ENCODE measurements around the gene SH3BGRL2. TPM values are rescaled to one million over a fixed set of nuclear protein-coding genes. Genes with fewer than 3 reads are reported as not detected.
A peak's percentile ranks its signal among the peaks of the same experiment; 100 is the strongest.

The SH3BGRL2 gene
- total RNA-seq, 2 experiments from 2014 or later, result 0.62 to 0.76 TPM

- no peaks in the 10 kb centered on the region for H3K9me3 Mint-ChIP-seq
- H3K4me1 Mint-ChIP-seq (ENCODE audit: low read depth), result no peaks in the 10 kb centered on the region
- H3K36me3 Mint-ChIP-seq (ENCODE audit: low read depth), result no peaks in the 10 kb centered on the region
- no peak for DNase-seq
- H3K27ac Mint-ChIP-seq, result no peak overlapping the region
- intact Hi-C loops (cut with micrococcal nuclease), result no loop called here
- no peaks in the 10 kb centered on the region for H3K27me3 Mint-ChIP-seq (ENCODE audit: low read depth)
- no peak overlapping the region for H3K4me3 Mint-ChIP-seq
- CTCF ChIA-PET, result no interaction called here
Measured at GRCh38 chr6:79621579-79621978, 9.6 kb upstream of the SH3BGRL2 start.

DNA sequence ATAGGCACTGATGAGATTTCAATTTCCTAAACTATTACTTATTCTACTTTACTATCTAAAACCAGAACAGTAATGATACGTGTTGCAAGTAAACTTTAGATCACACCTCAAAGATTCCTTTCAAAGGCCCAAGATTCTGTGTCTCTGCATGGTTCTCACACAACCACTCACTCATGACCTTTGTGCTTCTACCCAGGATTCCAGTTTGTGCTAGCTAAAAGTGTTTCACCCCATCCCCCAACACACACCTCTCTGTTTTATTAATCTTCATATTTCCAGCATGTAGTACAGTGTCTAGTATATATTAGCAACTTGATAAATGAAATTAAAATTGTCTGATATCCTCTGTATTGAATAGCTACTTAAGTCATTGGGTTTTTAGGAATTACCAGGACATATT, 8.8 kb upstream of the SH3BGRL2 start:
- intact Hi-C loops (cut with micrococcal nuclease), result no loop called here
- no peaks in the 10 kb centered on the region for H3K27me3 Mint-ChIP-seq (ENCODE audit: low read depth)
- no peaks in the 10 kb centered on the region for H3K9me3 Mint-ChIP-seq
- DNase-seq, result no peak
- CTCF ChIA-PET, result interaction anchor here (0.7 kb wide), 1 partner anchor 9 kb away, joined by 3 read pairs; the partner anchor contains the start of gene SH3BGRL2
- H3K36me3 Mint-ChIP-seq (ENCODE audit: low read depth), result no peaks in the 10 kb centered on the region
- H3K27ac Mint-ChIP-seq, result no peak overlapping the region
- H3K4me3 Mint-ChIP-seq, result no peak overlapping the region
- H3K4me1 Mint-ChIP-seq (ENCODE audit: low read depth), result no peaks in the 10 kb centered on the region

DNA sequence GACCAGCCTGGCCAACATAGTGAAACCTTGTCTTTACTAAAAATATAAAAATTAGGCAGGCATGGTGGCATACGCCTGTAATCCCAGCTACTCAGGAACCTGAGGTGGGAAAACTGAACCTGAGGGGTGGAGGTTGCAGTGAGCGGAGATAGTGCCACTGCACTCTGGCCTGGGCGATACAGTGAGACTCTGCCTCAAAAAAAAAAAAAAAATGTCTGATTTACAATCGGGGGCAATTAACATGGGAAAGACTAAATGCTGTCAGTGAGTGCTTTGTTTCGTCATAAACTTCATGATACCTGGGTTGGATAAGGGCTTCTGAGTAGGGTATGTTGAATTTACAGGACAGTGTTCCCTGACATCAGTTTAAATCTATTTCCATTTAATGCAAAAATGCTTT, 8.0 kb upstream of the SH3BGRL2 start:
- H3K4me1 Mint-ChIP-seq (ENCODE audit: low read depth), result no peaks in the 10 kb centered on the region
- DNase-seq, result no peak
- CTCF ChIA-PET, result interaction anchor here (0.7 kb wide), 1 partner anchor 8 kb away, joined by 3 read pairs; the partner anchor contains the start of gene SH3BGRL2
- H3K27ac Mint-ChIP-seq, result no peak overlapping the region
- no peaks in the 10 kb centered on the region for H3K27me3 Mint-ChIP-seq (ENCODE audit: low read depth)
- no peaks in the 10 kb centered on the region for H3K9me3 Mint-ChIP-seq
- no peak overlapping the region for H3K4me3 Mint-ChIP-seq
- H3K36me3 Mint-ChIP-seq (ENCODE audit: low read depth), result no peaks in the 10 kb centered on the region
- intact Hi-C loops (cut with micrococcal nuclease), result no loop called here

DNA sequence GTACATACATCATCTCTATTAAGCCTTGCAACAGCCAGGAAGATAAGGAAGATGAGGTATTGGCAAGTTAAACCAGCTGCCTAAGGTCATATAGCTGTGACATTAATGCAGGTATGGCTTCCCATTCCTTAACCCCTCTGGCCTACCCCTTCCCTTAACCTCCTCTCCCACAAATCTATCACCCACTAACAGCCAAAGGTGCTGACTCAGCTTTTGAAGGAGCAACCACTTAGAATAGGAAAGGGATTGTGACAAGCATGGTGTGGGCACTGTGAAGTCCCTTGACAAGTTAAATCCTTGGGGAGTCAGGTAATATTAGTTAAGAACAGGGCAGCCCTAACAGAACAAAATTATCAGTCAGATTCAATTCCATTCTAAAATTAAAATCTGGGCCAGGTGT, 5.4 kb upstream of the SH3BGRL2 start:
- Mint-ChIP-seq H3K27ac (no peak overlapping the region), H3K27me3 (ENCODE audit: low read depth) (peaks cover 9% of the 10 kb centered on the region), H3K36me3 (ENCODE audit: low read depth) (no peaks in the 10 kb centered on the region)

DNA sequence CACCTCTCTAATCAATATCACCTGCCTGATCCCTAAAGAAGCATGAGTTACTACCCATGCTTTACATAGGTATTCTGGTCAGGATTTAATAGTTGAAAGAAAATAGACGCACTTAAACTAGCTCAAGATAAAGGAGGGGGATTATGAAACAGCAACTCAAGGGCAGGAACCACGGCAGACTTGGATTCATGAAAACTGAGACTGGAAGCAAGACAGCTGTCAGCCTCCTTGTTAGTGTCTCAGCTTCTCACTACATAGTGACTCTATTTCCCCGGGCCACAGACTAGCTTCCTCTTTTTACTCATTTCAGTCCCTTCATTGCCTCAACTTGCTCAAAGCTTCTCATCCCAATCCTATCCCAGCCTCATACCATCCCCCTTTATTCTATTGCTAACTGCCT, 4.3 kb upstream of the SH3BGRL2 start:
- Mint-ChIP-seq H3K27ac (no peak overlapping the region), H3K36me3 (ENCODE audit: low read depth) (no peaks in the 10 kb centered on the region), H3K9me3 (no peaks in the 10 kb centered on the region), H3K27me3 (ENCODE audit: low read depth) (peaks cover 14% of the 10 kb centered on the region), H3K4me3 (no peak overlapping the region), H3K4me1 (ENCODE audit: low read depth) (peaks cover 6% of the 10 kb centered on the region)
- intact Hi-C loops (cut with micrococcal nuclease), result no loop called here
- CTCF ChIA-PET, result no interaction called here
- DNase-seq, result no peak

More for the DNA sequence above, 5.4 kb upstream of the SH3BGRL2 start:
- Mint-ChIP-seq H3K4me3 (no peak overlapping the region), H3K9me3 (no peaks in the 10 kb centered on the region), H3K4me1 (ENCODE audit: low read depth) (peaks cover 2% of the 10 kb centered on the region)
- intact Hi-C loops (cut with micrococcal nuclease), result no loop called here
- CTCF ChIA-PET, result no interaction called here
- DNase-seq, result no peak

DNA sequence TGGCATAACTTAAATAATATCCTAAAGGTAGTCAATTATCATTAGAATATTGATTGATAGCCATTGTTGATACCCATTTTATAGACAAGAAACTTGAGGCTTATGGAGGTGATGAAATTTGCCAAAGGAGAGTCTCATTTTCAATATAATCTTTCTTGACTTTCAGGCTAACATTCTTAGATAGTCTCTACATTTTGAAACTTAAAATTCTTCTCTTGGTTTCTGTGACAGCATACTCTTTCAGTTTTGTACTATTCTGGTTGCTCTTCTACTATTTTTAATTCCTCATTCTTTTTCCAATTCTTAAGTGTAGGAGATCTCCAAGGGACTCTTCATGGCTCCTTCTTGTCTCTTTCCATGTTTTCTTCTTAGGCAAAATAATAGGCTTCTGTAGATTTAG, 3.7 kb upstream of the SH3BGRL2 start:
- no peaks in the 10 kb centered on the region for H3K36me3 Mint-ChIP-seq (ENCODE audit: low read depth)
- DNase-seq, result no peak
- no peaks in the 10 kb centered on the region for H3K9me3 Mint-ChIP-seq
- peaks cover 8% of the 10 kb centered on the region for H3K4me1 Mint-ChIP-seq (ENCODE audit: low read depth)
- no peak overlapping the region for H3K27ac Mint-ChIP-seq
- CTCF ChIA-PET, result no interaction called here
- peaks cover 16% of the 10 kb centered on the region for H3K27me3 Mint-ChIP-seq (ENCODE audit: low read depth)
- intact Hi-C loops (cut with micrococcal nuclease), result no loop called here
- H3K4me3 Mint-ChIP-seq, result no peak overlapping the region

- Mint-ChIP-seq H3K4me3 (no peak overlapping the region), H3K27ac (no peak overlapping the region), H3K36me3 (ENCODE audit: low read depth) (no peaks in the 10 kb centered on the region), H3K4me1 (ENCODE audit: low read depth) (peaks cover 8% of the 10 kb centered on the region), H3K9me3 (no peaks in the 10 kb centered on the region), H3K27me3 (ENCODE audit: low read depth) (peaks cover 18% of the 10 kb centered on the region)
- intact Hi-C loops (cut with micrococcal nuclease), result no loop called here
- DNase-seq, result no peak
- CTCF ChIA-PET, result no interaction called here
Measured at GRCh38 chr6:79628466-79629288, 2.5 kb upstream of the SH3BGRL2 start.

DNA sequence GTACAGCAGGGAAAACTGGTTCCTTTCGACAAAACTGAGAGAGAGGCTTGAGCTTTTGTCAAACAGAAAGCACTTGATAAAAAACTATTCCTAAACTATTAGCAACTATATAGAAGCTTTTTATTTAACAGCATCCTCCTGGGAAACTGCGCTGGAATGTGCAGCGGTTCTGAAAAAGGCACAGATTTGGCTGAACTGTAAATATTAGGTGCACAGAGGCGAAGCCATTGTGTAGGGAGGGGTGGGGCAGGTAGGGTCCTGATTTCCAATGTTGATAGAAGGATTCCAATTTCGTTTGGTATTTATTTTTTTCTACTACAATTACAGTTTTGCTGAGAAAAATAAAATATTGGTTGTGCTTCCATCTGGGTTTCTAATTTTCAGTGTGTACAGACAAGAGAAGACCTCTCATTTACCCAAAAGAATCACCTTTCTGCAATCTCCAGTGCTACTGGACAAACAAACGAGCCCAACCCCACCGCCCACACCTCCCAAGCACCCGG, 698 bp upstream of the SH3BGRL2 start:
- CTCF ChIA-PET, result interaction anchor here (0.7 to 2.4 kb wide), 6 partner anchors 8 to 323 kb away, joined by 3 to 9 read pairs (median 4); no protein-coding TSS in a partner anchor
- H3K4me3 Mint-ChIP-seq, result peak overlapping the region; percentile 77
- intact Hi-C loops (cut with micrococcal nuclease), result no loop called here
- no peaks in the 10 kb centered on the region for H3K9me3 Mint-ChIP-seq
- no peak overlapping the region for H3K27ac Mint-ChIP-seq
- H3K4me1 Mint-ChIP-seq (ENCODE audit: low read depth), result peaks cover 8% of the 10 kb centered on the region
- peaks cover 32% of the 10 kb centered on the region for H3K27me3 Mint-ChIP-seq (ENCODE audit: low read depth)
- H3K36me3 Mint-ChIP-seq (ENCODE audit: low read depth), result no peaks in the 10 kb centered on the region
- no peak for DNase-seq

DNA sequence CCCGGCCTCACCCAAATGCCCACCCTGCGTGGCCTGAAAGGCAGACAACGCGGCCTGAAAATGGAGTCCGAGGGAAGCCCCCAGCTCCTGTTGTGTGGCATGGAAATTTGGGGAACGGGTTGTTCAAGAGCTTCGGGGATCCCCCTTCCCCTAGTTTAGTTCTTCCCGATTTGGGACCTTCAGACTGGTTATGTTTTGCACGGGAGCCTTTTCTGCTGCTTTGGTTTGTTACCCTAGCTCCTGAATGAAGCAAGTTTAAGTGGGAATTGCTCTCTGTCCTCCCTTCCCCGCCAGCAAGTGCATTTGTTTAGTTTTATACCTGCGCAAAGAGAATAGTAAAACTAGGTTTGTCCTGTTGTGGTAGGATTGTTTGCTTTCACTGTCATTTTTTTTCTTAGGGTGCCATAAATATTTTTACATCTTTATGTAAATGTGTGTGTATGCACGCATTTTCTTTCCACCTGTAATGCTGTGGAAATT, 604 bp downstream of the SH3BGRL2 start:
- Mint-ChIP-seq H3K27me3 (ENCODE audit: low read depth) (peaks cover 32% of the 10 kb centered on the region), H3K9me3 (no peaks in the 10 kb centered on the region), H3K4me1 (ENCODE audit: low read depth) (peaks cover 8% of the 10 kb centered on the region), H3K36me3 (ENCODE audit: low read depth) (no peaks in the 10 kb centered on the region), H3K4me3 (peak overlapping the region; percentile 77), H3K27ac (no peak overlapping the region)
- DNase-seq, result no peak
- CTCF ChIA-PET, result interaction anchor here (0.9 to 2.4 kb wide), 4 partner anchors 10 to 70 kb away, joined by 3 to 9 read pairs (median 5); no protein-coding TSS in a partner anchor
- intact Hi-C loops (cut with micrococcal nuclease), result loop anchor here (1.0 kb wide), 1 partner anchor 40 kb away; no protein-coding TSS in a partner anchor

GRCh38 chr6:79632580-79632979, 1.5 kb downstream of the SH3BGRL2 start:
- Mint-ChIP-seq H3K27ac (no peak overlapping the region), H3K4me3 (no peak overlapping the region), H3K36me3 (ENCODE audit: low read depth) (no peaks in the 10 kb centered on the region), H3K9me3 (no peaks in the 10 kb centered on the region), H3K4me1 (ENCODE audit: low read depth) (peaks cover 8% of the 10 kb centered on the region), H3K27me3 (ENCODE audit: low read depth) (peaks cover 32% of the 10 kb centered on the region)
- DNase-seq, result no peak
- CTCF ChIA-PET, result interaction anchor here (0.9 to 2.4 kb wide), 2 partner anchors 9 to 69 kb away, joined by 3 to 9 read pairs; no protein-coding TSS in a partner anchor
- intact Hi-C loops (cut with micrococcal nuclease), result no loop called here

- Mint-ChIP-seq H3K36me3 (ENCODE audit: low read depth) (no peaks in the 10 kb centered on the region), H3K4me3 (no peak overlapping the region), H3K9me3 (no peaks in the 10 kb centered on the region), H3K4me1 (ENCODE audit: low read depth) (peaks cover 8% of the 10 kb centered on the region), H3K27me3 (ENCODE audit: low read depth) (peaks cover 30% of the 10 kb centered on the region), H3K27ac (no peak overlapping the region)
- intact Hi-C loops (cut with micrococcal nuclease), result no loop called here
- no peak for DNase-seq
- CTCF ChIA-PET, result interaction anchor here (0.8 kb wide), 1 partner anchor 37 kb away, joined by 5 read pairs; no protein-coding TSS in a partner anchor
Measured at GRCh38 chr6:79634491-79635231, 3.5 kb downstream of the SH3BGRL2 start.

- peaks cover 29% of the 10 kb centered on the region for H3K27me3 Mint-ChIP-seq (ENCODE audit: low read depth)
- DNase-seq, result no peak
- H3K36me3 Mint-ChIP-seq (ENCODE audit: low read depth), result no peaks in the 10 kb centered on the region
- H3K4me1 Mint-ChIP-seq (ENCODE audit: low read depth), result peaks cover 8% of the 10 kb centered on the region
- CTCF ChIA-PET, result interaction anchor here (0.8 kb wide), 1 partner anchor 37 kb away, joined by 5 read pairs; no protein-coding TSS in a partner anchor
- H3K9me3 Mint-ChIP-seq, result no peaks in the 10 kb centered on the region
- no peak overlapping the region for H3K4me3 Mint-ChIP-seq
- intact Hi-C loops (cut with micrococcal nuclease), result no loop called here
- no peak overlapping the region for H3K27ac Mint-ChIP-seq
Measured at GRCh38 chr6:79635232-79635543, 4.1 kb downstream of the SH3BGRL2 start.
